GM18498 (cell line): ENCODE measurements around the gene RASA2.
"Not testable (repeated sequence)": the region's sequence is repeated elsewhere in the genome, so short reads cannot be mapped to it uniquely, and the experiment has no call there.

ENCODE experiments used
- ATAC-seq: cut with Tn5 transposase; IDR thresholded peaks from one replicate; pipeline ENCODE4 v1.9.1; 2021; ENCODE audit warnings: mild to moderate bottlenecking, moderate library complexity; ENCODE audit not compliant: unreplicated experiment

The RASA2 gene

DNA sequence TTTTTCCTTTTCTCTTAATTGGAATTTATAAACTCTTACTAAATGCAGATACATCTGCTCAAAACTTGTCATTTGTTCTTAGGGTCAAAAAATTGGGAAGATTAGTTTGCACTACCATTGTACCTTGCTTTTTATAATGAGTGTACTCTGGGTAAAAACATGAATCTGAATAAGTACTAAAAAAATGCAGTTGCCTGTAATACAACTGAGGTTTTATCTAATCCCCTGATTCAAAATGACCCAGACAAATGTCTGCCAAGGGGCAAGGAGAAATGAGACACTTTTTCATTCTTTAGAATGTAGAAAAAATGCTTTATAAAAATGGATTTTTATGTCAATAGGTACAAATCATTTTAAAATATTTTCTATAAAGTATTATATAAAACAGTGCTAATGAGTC, 42.4 kb downstream of the RASA2 start:
- ATAC-seq, result no peak

DNA sequence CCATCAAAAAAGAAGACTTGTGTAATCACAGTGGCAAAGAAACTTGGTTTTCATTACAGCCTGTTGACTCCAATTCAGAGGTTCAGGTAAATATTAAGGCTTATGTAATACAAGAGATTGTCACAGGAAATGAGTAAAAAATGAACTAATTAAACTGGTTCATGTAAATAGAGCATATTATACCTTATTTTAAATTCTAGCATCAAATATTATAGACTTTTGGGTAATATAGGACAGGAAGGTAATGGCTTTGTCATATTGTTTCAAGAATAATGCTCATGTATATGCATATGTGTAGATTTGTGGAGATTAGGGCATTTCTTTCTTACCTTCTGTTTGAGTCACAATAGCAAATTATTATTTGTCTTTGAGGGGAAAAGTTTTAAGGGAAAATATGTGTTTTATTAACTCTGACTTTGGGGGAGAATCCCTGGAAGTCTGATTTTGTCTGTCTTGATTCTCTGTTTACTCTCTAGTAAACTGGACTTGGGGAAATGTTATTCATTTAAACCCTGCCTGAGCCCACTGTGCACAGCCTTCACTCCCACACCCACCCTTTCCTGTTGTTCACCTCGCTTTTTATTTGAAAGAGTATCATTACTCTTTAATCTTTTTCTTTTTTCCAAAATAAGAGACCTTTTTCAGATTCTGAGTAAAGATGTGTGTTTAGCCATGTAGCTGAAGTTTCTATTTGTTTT, 43.0 kb downstream of the RASA2 start:
- no peak for ATAC-seq

DNA sequence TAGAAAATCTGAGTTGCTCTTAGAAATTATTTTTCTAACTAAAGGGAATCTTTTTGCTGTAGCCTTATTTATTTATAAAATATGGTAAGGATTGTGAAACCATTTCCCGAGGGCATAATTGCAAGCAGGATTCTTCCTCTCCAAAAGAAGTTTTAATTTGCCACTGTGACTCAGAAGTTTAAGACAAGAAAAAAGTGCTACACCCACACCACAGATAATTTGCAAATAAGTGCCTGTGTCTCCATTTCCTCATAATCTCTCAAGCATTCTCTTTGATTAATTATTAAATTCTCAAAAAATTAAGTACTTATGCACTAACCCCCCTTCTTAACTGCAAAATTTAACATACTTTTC, 43.6 kb downstream of the RASA2 start:
- no peak for ATAC-seq

DNA sequence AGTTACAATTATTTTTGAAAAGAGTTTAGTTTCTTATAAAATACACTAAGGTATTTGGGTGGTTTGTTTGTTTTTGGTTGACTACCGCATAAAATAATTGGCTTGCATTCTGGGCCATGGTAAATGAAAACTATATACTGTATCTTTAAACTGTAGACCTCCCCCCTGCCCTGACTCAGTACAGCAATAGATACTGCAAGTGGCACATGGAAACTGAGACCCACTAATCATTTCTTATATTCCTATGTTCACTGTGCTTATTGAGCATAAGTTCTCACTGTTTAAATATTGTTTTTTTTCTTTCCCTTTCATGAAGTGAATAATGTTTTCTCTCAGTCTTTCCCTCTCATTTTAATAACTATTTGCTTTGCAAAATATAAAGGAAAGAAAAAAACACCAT, 45.8 kb downstream of the RASA2 start:
- no peak for ATAC-seq

DNA sequence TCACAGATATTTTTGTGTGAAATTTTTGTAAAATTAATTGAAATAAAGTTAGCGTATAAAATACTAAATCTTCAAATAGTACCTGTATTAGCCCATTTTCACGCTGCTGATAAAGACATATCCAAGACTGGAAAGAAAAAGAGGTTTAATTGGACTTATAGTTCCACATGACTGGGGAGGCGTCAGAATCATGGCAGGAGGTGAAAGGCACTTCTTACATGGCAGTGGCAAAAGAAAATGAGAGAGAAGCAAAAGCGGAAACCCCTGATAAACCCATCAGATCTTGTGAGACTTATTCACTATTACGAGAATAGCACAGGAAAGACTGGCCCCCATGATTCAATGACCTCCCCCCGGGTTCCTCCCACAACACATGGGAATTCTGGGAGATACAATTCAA, 49.2 kb downstream of the RASA2 start:
- ATAC-seq, result not testable (repeated sequence)

DNA sequence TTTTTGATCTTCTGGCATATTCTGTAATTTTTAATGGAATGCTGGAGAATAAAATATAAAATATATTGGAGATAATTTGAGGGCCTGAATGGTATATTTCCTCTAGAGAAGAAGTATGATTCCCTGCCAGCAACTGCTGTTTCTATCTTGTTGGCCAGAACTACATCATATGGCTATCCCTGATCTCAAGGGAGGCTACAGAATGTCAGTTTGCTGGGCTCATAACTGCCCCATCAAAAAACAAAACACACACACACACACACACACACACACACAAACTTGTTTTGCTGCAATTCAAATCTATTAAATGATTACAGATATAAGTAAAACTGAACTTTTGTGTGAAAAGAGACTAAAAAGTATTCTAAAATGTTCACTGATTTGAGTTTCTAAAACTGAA, 51.0 kb downstream of the RASA2 start:
- ATAC-seq, result no peak

DNA sequence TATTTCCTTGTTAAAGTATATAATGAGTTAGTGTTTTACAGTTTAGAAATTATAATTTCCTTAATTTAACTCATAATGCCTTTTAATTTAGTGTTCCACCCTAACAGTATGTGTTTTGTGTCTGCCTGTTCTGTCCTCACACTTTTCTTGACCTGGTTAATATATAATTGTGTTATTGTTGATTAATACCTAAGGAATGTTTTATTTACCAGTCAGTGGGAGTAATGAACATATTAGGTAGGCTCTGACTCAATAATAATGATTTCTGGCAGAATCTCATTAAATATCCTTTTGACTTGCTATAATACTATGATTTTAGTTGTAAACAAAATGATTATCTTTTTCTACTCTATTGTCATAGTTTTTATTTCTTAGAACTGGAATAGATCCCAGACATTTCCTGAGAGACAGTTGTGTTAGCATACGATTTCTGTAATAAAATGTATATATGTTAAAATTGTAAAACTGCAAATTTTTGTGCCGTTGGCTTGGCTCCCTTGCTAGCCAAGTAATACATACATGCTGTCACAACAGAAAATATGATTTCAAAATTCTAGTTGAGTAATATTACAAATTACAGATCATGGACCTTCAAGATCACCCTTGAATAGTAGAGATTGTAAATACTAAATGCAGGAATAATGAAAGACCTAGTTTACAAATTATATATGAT, 51.9 kb downstream of the RASA2 start:
- no peak for ATAC-seq

DNA sequence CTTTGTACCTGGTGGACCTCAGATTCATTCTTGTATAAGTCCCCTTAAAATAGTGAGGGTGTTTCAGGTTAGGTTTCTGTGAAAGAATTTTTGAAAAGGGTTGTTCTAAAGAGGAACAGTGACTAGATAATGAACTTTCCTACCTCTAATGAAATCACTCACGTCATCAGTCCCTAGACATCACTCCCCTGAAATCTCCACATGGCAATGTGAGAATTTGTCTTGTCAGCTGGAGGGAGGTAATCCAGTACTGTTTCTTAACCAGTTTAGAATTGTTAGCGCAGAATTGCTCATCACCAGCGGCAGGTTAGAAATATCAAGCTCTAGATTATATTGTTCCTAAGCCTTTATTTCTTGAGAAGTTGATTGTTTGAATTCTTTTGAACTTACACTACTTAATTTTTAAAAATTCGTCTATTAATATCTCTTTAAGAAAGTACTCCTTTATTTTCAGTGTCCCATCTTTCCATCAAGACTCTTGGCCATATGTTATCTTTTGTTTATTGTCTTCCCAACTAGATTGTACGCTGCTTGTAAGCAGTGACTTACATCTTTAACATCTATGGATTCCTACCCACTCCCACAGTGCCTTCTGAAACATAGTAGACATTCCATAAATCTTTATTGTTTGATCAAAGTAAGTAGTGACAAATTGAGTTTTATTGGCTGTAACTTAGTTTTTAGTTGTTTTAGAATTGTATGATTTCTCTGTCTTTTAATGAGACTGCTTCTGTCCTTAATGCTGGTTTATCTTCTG, 52.8 kb downstream of the RASA2 start:
- no peak for ATAC-seq

DNA sequence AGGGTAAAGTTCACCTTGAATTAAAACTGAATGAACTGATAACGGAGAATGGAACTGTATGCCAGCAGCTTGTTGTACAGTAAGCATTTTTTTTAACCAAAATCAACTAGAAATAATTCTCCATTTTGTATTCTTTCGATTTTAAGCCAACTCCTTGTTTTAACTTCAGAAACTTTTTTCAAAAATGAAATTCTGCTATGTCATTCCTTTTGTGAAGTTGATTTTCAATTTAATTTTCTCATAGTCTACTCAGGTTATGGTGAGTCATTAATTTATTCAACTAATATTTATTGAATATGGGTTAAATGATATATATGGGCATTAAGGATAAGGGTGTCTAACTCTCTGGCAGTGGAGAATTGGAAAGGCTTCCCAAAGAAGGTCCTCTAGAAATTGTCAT, 53.7 kb downstream of the RASA2 start:
- ATAC-seq, result no peak

DNA sequence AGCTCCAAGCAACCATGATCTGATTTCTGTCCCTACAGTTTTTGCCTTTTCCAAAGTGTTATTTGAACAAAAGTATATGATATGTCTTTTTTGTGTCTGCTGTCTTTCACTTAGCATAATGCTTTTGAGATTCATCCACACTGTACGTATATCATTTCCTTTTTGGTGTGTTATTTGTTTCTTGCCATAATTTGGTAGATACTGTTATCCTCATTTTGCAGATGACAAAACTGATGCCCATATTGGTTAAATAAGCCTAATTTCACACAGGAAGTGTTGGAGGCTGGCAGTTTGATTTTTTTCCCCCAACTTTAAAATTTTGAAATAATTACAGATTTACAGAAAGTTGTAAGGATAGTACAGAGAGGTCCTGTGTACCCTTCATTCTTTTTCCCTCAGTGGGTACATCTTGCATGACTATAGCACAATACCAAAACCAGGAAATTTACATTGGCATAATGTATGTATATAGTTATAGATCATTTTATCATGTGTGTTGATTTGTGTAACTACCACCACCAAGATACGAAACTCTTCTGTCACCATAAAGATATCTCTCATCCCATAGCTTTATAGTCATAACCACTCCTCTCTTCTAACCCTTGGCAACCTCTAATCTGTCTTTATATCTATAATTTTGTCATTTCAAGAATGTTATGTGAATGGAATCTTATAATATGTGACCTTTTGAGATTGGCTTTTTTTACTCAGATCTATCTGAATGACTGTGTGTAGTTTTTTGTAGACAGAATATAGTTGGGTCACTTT, 55.6 kb downstream of the RASA2 start:
- no peak for ATAC-seq

DNA sequence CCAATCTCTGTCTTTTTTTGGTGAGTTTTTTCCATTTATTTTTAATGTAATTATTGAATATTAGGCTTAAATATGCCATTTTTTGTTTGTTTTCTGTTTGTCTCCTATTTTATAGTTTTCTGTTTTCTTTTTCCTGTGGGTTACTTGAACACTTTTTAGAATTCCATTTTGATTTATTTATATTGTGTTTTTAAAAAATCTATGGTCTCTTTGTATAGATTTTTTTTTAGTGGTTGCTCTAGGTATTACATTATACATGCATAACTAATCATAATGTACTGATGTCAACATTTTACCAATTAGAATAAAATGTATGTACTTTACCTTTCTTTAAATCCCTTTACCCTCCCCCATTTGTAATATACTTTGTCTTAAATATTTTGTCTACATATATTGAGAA, 56.2 kb downstream of the RASA2 start:
- ATAC-seq, result no peak

DNA sequence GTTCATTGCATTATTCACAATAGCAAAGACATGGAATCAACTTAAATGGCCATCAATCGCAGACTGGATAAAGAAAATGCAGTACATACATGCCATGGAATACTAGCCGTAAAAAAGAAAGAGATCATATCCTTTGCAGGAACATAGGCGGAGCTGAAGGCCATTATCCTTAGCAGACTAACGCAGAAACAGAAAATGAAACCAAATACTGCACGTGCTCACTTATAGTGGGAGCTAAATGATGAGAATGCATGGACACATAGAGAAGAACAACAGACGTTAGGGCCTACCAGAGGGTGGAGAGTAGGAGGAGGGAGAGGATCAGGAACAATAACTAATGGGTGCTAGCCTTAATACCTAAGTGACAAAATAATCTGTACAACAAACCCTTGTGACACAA, 57.9 kb downstream of the RASA2 start:
- no peak for ATAC-seq

DNA sequence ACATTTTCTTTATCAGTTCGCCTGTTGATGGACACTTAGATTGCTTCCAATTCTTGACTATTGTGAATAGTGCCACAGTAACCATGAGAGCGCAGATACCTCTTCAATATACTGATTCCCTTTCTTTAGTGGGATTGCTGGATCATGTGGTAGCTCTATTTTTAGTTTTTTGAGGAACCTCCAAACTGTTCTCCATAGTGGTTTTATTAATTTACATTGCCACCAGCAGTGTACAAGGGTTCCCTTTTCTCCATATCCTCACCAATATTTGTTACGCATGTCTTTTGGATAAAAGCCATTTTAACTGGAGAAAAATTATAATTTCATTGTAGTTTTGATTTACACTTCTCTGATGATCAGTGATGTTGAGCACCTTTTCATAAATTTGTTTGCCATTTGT, 59.3 kb downstream of the RASA2 start:
- ATAC-seq, result no peak

DNA sequence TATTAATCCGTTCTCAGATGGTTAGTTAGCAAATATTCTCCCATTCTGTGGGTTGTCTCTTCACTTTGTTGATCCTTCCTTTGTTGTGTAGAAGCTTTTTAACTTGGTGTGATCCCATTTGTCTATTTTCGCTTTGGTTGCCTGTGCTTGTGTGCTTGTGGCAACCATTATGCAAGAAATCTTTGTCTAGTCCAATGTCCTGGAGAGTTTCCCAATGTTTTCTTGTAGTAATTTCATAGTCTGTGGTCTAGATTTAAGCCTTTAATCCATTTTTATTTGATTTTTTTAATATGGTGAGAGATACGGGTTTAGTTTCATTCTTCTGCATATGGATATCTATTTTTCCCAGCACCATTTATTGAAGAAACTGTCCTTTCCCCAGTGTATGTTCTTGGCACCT, 59.8 kb downstream of the RASA2 start:
- no peak for ATAC-seq

DNA sequence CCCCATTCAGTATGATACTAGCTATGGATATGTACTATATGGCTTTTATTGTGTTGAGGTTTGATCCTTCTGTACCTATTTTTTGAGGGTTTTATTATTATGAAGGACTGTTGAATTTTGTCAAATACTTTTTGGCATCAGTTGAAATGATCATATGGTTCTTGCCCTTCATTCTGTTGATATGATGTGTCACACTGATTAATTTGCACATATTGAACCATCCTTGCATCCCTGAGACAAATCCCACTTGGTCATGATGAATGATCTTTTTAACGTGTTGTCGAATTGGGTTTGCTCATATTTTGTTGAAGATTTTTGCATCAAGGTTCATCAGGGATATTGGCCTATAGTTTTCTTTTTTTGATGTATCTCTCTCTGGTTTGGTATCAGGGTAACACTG, 61.0 kb downstream of the RASA2 start:
- no peak for ATAC-seq

DNA sequence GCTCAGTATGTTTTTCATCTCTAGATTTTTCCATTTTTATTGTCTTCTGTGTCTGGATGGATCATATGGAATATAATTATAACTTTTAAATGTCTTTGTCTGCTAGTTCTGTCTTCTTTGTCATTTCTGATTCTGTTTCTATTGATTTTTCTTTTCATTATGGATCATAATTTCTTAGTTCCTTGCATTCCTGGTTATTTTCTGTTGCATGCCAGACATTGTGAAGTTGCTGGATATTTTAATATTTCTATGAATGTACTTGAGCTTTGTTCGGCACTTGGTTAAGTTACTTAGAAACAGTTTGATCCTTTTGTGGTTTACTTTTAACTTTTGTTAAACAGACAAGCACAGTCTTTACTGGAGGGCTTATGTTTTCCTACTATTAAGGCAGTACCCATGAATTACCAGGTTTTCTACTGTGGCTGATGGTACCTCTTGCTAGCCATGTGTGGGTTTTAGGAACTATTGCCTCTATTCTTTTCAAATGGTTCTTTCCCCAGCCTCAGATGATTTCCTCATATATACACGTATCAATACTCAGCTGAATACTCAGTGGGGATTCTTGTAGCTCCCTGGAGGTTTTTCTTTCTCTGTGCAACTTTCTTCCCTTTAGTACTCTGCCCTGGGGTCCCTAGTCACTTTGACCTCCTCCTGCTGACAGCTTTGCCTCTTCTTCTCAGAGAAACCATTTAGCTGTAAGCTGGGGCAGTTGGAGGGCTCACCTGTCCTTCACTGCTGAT, 64.3 kb downstream of the RASA2 start:
- no peak for ATAC-seq

DNA sequence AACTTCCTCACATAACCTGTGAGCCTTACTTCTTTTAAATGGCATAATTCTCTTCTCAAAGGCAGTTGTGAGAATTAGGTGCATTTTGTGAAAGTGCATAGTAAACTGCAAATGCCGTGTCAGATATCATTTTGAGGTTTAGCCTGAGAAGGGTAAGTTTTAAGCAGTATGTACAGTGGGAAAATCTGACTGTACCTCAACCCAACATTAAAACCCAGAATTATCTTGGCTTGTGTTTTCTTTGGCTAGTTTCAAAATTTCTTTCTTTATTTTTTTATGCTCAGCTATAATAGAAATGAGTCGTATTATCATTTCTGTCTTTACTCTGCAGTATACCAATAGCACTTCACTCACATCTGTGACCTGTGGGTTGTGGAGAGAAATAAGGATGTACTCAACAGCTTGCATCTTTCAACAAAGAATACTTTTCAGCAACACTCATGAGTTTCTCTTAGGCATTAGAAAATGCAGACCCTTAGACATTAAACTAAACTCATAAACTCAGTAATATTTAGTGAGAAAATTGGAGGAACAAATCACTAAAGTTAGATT, 65.7 kb downstream of the RASA2 start:
- no peak for ATAC-seq

DNA sequence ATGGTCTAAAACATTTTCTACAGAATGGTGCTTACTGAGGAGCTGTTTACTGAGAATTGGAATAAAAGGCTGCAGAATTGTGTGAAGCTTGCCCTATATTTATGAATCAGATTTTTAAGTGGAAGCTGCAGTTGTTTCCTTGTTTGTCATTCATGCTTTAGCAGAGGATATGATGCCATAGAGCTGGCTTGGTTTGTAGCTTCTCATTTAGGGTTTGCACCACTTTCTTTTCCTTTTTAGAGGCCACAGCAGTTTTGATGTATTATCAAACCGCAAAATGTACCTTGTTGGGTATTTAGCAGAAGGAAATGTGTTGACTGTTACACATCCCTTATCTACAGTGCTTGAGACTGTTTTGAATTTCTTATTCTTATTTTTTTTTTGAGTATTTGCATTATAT, 66.2 kb downstream of the RASA2 start:
- no peak for ATAC-seq

DNA sequence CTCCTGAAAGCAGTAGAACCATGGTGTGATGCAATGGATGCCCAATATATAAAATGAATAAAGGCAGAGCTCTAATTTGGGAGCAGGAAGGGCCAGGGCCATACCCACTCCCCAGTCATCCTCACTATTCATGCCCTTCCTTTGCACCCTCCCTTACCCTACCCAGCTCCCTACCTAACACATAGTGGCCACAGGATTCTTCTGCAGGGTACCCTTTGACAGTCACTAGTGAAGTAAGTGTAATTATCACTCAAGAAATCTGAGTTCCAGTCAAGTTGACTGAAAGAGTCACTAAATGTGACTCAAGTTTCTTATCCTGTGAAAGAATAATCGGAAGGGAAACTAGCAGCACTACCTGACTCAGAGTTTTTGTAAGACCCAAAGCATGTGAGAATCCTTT, 69.2 kb downstream of the RASA2 start:
- ATAC-seq, result no peak

DNA sequence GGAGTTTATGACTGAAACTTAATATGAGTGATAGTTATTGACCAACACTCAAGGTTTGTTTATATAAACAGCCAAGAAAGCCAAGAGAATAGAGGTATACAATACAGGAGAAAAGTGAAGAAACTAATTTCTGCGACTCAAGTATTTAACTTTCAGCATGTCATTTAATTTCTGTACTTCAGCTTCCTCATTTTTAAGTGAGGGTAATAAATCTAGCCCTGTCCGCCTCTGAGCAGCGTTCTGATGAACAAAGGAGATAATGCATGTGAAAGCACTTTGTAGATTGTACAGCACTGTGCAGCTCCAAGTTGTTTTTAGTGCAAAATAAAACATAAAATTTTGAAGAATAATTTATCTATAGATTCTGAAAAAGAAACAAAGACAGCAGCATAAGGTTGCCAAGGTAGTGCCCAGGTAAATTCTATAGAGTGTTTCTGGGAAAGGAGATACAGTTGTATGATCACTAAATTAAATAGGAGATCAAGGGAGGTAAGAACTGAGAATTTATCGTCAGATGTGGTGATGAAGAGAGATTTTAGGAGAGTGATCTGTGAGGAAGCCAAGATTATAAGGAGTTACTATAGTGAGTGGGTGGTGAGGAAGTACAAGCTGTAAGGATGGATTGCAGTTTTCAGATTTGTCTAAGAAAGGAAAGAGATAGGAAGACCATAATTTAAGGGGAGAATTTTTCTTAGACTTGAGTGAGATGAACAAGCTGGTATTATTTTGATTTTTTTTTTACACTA, 71.3 kb downstream of the RASA2 start:
- no peak for ATAC-seq
